ENCODE results near the gene NEDD8.
"Not testable (repeated sequence)": the region's sequence is repeated elsewhere in the genome, so short reads cannot be mapped to it uniquely, and the experiment has no call there.

The NEDD8 gene

DNA sequence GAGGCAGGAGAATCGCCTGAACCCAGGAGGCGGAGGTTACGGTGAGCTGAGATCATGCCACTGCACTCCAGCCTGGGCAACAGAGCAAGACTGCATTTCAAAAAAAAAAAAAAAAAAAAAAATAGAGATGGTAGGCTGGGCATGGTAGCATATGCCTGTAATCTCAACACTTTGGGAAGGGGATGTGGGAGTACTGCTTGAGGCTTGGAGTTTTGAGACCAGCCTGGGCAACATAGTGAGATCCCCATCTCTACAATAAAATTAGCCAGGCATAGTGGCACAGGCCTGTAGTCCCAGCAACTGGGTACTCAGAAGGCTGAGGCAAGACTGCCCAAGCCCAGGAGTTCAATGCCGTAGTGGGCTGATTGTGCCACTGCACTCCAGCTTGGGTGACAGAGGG lies 9.2 kb downstream of the NEDD8 start:
- DNase-seq (ENCODE audit: low read depth, low spot score): not testable (repeated sequence)

DNA sequence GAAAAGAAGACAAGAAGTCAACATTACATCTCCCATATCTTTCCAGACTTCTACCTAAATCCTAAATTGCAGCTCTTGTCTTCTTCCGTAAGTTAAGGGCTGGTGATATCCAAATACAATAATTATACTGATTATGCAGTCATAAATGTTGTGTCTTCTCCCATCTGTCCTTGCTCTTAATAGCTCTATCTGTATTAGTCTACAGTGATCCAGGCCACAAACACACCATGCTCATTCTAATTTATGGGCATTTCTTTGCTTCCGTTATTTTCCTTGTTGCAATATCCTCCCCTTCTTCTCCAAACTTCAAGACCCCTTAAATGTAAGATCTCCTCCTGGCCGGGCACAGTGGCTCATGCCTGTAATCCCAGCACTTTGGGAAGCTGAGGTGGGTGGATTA lies 12.6 kb downstream of the NEDD8 start:
- no peak for DNase-seq (ENCODE audit: low read depth, low spot score)

DNA sequence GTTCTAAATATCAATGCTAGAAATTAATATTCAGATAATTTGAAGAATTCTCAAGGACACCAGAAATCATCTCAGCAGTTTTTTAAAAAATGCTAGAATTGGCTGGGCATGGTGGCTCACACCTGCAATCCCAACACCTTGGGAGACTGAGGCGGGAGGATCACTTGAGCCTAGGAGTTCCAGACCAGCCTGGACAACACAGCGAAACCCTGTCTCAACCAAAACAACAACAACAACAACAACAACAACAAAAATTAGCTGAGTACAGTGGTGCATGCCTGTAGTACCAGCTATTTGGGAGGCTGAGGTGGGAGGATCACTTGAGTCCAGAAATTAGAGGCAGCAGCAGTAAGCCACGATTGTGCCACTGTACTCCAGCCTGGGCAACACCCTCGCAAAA lies 13.1 kb downstream of the NEDD8 start:
- no peak for DNase-seq (ENCODE audit: low read depth, low spot score)

DNA sequence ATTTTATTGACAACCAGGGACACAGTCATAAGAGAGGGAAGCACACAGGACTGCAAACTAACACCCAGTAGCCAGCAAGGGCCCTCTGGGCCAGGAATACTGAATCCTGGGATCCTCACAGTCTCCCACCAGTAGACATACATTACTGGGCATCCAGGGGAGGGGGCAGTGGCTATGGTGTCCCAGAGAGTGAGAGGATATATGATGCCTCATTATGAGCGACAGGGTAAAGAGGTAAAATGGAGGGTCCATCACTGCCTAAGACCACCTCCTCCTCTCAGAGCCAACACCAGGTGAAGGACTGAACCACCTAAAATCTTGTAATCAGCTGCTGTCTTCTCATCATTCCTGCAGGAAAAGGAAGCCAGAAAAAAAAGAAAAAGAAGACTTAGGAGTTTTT lies 15.3 kb downstream of the NEDD8 start:
- not testable (repeated sequence) for DNase-seq (ENCODE audit: low read depth, low spot score)

DNA sequence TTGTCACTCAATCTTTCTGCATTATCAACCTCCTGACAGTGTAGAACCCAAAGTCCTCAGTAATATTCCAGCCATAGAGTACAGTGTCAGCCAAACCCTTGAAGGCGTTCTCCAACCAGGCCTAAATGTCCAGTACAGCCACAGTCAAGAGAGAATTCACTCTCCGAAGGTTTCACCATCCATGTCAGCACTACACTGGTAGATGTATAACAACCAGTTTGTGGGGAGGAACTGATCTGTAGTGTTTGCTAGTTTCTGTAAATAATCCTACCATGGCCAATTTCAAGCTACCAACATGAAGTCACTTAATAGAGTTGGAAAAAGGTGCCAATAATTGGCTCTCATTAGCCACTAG lies 15.8 kb downstream of the NEDD8 start:
- no peak for DNase-seq (ENCODE audit: low read depth, low spot score)

DNA sequence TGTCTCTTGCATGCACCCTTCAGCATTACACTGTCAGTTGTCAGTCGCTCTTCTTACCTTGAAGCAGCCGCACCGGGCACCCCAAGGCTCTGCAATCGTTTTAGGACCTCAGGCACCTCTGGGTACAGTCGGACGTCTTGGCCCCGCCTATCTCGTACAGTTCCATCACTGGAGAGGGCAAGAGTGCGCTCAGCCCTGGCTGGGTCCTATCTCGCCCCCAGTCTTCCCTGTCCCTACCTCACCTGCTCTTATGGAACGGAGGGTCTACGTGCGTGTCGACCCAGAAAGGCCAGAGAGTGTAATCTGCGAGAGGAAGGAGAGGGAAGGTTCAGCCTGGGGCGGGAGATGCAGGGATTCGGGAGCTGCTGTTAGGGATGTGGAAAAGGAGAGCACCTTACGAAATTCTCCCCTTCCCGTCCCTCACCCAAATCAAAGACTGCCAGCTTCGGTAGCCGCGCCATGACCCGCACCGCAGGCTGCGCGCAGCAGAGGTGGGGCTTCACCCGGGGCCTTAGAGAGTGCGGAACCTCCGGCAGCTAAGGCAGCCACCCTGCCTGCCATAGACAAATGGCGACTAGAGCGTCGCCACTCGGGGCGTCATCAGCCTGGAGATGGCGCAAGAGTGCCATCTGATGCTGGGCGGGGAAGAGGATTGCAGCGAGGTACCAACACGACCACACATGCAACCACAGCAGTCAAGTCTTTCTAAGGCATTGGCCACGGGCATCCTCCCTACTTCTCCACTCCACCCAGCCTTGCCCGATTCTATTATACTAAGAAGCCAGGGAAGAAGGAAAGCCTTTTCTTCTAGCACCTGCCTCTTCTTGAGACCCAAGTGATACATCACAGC lies 16.4 kb downstream of the NEDD8 start, which contains the start of gene MDP1:
Gene MDP1, minus strand, starts transcription at position 572 of the 850 bp plus-strand sequence. Its CDS starts 111 bp downstream, at position 461.
- DNase-seq (ENCODE audit: low read depth, low spot score): peak; percentile 65

DNA sequence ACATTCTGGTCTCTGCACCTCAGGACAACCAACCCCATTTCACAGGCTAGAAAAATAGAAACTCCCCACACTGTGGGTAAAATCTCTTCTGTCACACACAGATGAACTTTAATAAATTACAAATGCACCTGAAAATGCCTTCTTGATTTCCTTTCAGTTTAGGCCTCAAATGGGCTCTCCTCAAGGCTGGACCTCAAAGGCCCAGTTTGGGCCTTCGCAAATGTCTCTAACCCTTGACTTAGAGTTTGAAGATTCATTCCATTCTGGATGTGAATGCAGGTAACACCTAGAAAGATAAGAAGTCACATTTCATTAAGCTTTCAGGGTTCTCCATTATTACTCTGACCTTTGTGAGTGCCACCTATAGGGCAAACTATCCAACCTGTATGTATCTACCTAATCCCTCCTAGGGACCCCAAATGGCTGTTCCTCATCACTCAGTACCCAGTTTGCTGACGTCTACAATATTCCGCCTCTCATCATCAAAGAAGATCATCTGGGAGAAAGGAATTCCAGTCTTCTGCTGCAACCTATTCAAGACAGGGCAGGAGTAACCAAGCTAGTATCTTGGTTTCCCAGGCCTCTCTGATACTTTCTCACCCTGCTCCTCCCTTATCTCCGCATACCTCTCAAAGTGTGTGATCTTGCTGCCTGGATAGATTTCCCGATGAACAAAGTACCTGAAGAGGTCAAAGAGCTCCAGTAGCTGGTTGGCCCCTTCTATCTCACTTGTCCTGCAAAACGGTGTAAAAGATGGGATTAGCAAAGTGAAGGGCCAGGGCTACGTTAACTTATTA lies 18.1 kb downstream of the NEDD8 start:
- no peak for DNase-seq (ENCODE audit: low read depth, low spot score)

DNA sequence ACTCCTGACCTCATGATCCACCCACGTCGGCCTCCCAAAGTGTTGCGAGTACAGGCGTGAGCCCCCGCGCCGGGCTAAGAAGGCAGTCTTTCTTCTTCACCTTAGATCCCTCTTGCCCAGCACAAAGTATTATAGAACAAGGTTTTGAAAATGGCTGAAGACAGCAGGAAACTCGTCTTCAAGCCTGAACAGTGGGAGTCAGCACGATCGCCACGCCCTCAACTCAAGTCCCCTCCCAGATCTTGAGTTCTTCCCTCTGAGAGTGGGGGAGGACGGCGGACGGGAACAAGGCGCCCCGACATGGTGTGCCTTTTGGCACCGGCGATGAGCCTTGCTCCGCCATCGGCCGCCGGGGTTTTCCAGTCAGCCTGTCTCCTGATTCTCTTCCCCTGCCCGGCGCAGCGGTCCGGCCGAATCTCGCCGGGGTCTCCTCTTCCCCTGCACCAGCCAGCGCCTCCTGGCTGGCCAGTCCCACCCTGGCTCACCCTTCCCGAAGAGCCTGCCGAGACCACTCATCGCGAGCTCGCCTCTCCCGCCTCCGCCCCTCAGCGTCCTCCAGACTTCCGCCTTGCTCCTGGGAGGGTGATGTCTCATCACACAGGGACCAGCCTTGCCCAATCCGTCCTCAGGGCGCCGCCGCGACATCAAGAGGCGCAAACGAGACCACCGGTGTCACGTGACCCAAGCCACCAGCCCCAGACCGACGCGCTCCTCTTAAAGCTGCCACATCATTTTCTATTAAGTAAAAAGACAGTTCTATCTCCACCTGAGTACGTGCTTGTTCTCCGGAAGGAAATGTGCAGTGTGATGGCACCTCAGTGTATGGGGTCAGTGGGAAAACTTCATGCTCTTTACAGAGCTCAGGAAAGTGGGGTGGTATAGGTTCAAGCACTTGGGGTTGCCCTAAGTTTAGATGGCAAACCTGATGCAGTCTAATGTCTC lies 19.0 kb downstream of the NEDD8 start, which contains the start of gene CHMP4A:
Gene CHMP4A, minus strand, starts transcription at position 565 of the 942 bp plus-strand sequence. Its CDS starts 49 bp downstream, at position 516.
- peak; percentile 96 for DNase-seq (ENCODE audit: low read depth, low spot score)

DNA sequence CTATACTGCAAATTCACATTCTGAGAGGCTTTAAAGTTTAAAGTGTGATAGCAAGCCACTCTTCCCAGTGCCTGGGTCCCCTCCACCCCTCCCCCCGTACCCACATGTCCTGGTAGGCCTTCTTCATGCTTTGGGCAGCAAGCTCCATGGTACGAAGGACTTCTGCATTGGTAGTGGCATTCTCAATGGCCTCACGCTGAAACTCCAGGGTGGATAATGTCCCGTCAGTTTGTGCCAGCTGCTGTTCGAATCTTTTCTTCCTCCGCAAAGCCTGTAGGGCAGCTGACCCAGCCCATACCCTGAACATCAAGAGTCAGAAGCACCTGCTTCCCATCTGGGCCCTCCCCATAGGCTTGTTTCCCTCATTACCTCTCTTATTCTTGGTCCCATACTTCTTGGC lies 20.9 kb downstream of the NEDD8 start:
- no peak for DNase-seq (ENCODE audit: low read depth, low spot score)

DNA sequence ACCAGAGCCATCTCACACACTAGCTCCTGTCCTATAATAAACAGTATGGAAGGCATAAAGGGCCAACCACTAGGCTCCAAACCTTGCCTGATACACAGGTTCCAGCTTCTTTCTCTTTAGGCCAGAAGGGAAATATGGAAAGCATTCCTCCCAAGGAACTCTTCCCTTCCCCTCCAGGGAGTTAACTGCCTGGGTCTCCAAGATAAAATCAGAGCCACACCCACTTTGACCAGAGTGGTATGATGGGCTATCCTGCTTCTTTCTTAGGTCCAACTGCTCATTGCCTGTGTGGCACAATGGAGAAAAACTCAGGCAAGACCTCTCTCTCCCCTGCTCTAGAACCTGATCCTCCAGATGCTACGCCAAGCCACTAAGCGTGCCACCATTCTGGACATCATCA lies 24.5 kb downstream of the NEDD8 start:
- no peak for DNase-seq (ENCODE audit: low read depth, low spot score)

DNA sequence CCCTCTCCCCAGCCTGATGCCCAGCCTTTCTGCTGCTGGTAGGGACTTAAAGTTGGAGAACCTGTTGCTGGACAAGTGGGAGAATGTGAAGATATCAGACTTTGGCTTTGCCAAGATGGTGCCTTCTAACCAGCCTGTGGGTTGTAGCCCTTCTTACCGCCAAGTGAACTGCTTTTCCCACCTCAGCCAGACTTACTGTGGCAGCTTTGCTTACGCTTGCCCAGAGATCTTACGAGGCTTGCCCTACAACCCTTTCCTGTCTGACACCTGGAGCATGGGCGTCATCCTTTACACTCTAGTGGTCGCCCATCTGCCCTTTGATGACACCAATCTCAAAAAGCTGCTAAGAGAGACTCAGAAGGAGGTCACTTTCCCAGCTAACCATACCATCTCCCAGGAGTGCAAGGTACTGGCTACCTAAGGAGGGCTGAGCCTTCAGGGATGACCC lies 25.0 kb downstream of the NEDD8 start:
- no peak for DNase-seq (ENCODE audit: low read depth, low spot score)

DNA sequence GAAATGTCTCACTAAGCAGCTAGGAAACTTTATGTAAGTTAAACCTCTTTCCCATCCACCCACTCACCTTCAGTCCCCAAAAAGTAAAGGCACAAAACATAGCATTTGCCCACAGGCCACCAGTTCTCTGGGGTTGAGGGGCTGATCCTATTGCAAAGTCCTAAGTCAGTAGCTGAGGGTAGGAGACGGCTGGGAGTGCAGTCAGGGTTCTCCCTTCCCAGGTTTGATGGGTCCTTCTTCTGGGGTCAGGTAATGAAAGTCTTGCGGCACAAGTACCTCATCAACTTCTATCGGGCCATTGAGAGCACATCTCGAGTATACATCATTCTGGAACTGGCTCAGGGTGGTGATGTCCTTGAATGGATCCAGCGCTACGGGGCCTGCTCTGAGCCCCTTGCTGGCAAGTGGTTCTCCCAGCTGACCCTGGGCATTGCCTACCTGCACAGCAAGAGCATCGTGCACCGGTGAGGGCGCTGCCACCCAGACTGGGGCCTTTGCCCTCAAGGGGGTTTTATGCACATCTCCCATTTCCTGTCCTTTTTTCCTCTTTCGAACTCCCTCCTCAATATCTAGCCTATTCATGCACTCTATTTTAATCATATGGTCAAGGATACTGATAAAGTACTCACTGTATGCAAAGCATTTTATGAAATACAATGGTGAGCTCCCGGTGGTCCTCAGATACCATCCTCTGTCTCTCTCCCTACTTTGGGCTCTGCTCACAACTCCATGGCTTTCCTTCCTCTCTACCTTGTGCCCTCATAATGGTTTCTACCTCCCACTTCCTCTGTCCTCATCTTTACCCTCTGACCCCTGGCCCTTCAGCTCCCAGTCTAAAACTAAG lies 25.7 kb downstream of the NEDD8 start:
- no peak for DNase-seq (ENCODE audit: low read depth, low spot score)

DNA sequence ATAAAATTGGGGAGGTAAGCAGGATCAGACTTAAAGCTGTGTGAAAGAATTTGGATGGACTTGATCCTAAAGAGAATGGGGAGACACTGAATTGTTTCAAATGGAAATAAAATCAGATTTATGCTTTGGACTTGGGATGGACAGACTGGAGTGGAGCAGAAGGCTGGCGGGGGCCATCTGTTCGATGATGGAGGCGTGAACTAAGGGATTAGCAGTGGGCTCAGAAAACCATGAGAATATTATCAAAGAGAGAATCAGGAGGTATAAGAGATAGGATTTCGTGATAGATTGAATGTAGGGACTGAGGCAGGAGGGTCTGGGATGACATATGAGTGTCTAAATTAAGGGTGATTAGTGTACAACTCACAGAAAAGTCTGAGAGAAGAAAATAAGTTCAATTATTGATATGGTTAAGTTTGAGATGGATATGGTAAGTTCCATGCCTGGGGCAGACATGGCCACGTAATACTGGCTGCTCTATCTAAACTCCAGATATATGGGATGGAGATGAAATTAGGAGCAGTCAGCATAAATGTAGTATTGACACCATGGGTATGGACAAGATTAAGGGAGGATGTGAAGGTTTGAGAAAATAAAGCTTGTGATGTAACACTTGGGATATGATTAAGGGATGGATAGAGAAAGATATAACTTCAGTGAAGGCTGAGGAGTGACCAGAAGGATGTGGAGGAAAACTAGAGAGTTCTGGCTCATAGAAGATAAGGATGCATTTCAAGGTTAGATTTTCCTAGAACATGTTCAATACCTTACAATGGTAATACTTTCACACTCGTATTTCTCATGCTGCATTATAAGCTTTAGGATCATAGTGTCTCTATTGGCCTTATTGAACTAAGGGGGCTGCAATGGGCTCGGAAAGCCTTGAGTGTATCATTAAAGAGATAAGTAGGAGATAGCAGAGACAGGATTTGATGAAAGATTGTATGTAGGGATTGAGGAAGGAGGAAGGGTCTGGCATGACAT lies 27.7 kb downstream of the NEDD8 start:
- DNase-seq (ENCODE audit: low read depth, low spot score): no peak

DNA sequence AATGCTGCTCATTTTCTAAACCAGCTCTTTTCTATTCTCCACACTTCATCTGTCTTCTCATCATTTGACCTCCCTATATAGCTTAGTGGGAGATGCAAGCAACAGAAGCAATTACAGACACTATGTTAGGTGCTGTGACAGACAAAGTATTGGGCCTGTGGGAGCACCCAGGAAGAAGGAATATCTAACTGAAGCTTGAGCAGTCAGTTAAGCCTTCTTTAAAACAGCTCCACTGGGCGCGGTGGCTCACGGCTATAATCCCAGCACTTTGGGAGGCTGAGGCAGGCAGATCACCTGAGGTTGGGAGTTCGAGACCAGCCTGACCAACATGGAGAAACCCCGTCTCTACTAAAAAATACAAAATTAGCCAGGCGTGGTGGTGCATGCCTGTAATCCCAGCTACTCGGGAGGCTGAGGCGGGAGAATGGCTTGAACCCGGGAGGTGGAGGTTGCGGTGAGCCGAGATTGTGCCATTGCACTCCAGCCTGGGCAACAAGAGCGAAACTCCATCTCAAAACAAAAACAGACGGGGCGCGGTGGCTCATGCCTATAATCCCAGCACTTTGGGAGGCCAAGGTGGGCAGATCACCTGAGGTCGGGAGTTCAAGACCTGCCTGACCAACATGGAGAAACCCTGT lies 28.8 kb downstream of the NEDD8 start:
- not testable (repeated sequence) for DNase-seq (ENCODE audit: low read depth, low spot score)

DNA sequence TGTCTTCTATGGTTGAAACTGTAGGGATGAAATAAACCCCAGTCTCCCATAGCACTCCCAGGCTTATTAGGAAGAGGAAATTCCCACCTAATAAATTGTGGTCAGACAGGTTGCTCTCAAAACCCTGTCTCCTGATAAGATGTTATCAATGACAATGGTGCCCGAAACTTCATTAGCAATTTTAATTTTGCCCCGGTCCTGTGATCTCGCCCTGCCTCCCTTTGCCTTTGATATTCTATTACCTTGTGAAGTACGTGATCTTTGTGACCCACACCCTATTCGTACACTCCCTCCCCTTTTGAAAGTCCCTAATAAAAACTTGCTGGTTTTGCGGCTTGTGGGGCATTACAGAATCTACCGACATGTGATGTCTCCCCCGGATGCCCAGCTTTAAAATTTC lies 29.6 kb downstream of the NEDD8 start:
- not testable (repeated sequence) for DNase-seq (ENCODE audit: low read depth, low spot score)

DNA sequence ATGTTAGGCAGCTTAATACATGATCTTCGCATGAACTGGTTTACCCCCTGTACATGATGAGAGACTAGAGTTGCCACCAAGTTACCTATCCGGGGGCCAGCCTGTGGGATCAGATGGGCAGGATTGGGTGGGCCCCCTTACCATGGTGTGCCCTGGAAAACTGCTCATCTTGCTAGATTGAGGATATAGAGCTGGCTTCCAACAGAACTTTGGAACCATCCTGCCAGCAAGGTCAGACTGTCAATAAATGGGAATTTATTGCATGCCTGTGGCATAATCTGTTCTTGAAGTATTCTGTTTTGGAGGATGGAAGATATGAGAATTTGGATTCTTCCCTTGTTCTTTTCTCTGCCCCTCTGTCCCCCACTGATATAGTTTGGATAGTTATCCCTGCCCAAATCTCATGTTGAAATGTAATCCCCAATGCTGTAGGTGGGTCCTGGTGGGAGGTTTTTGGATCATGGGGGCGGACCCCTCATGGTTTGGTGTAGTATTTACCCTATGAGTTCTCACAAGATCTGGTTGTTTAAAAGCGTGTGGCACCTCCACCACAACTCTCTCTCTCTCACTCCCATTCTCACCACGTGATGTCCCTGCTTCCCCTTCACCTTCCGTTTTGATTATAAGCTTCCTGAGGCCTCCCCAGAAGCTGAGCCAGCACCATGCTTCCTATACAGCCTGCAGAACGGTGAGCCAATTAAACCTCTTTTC lies 33.2 kb downstream of the NEDD8 start:
- no peak for DNase-seq (ENCODE audit: low read depth, low spot score)

DNA sequence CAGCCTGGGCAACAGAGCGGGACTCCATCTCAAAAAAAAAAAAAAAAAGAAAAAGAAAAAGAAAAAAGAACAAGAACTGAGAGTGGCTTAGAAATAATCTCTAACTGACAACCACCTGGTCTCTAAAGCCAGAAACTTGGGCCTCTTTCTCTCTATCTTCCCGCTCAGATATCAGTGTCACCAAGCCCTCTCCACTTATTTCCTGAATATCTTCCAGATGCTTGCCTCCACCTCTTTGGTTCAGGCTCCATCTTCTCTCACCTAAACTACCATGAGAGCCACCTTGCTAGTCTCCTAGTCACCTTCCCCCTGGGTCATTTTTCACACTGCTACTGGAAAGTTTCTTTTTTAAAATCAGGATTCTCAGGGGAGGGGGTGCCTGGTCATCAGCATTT lies 35.1 kb downstream of the NEDD8 start:
- no peak for DNase-seq (ENCODE audit: low read depth, low spot score)

All from brain pericyte (primary cell).